HG03097 (cell line): ENCODE data around the gene PNPLA7.

Experiments used
- ATAC-seq: cut with Tn5 transposase; IDR thresholded peaks from one replicate; pipeline ENCODE4 v1.9.1; 2021; ENCODE audit not compliant: unreplicated experiment, low FRiP score

PNPLA7 gene

GRCh38 chr9:137462986-137463930, 86.9 kb downstream of the PNPLA7 start:
- no peak for ATAC-seq

- no peak for ATAC-seq
Measured at GRCh38 chr9:137462396-137462985, 87.7 kb downstream of the PNPLA7 start.

GRCh38 chr9:137461663-137462395, 88.4 kb downstream of the PNPLA7 start:
- peak; percentile 63 for ATAC-seq

- ATAC-seq: no peak
Measured at GRCh38 chr9:137461316-137461662, 88.9 kb downstream of the PNPLA7 start.

GRCh38 chr9:137460363-137461315, 89.6 kb downstream of the PNPLA7 start:
- no peak for ATAC-seq

- no peak for ATAC-seq
Measured at GRCh38 chr9:137459601-137460362, 90.4 kb downstream of the PNPLA7 start.

GRCh38 chr9:137459152-137459600, 91.0 kb downstream of the PNPLA7 start, which contains the start of gene NSMF:
NSMF (minus strand) TSS chr9:137459334; CDS start chr9:137459102, 232 bp downstream.
- peak; percentile 54 for ATAC-seq

GRCh38 chr9:137458194-137459151, 91.7 kb downstream of the PNPLA7 start:
- ATAC-seq: no peak

GRCh38 chr9:137457406-137458193, 92.6 kb downstream of the PNPLA7 start:
- ATAC-seq: no peak

GRCh38 chr9:137456864-137457405, 93.3 kb downstream of the PNPLA7 start:
- ATAC-seq: no peak

GRCh38 chr9:137456061-137456863, 93.9 kb downstream of the PNPLA7 start:
- ATAC-seq: no peak

- no peak for ATAC-seq
Measured at GRCh38 chr9:137455359-137455991, 94.7 kb downstream of the PNPLA7 start.

GRCh38 chr9:137454597-137455358, 95.4 kb downstream of the PNPLA7 start:
- ATAC-seq: no peak

GRCh38 chr9:137454145-137454596, 96.0 kb downstream of the PNPLA7 start:
- ATAC-seq: no peak

GRCh38 chr9:137453643-137454081, 96.5 kb downstream of the PNPLA7 start:
- ATAC-seq: peak; percentile 48
